Activated CD8-positive, alpha-beta memory T cell treated with anti-CD3 and anti-CD28 coated beads for 48 hours (primary cell): Measurements from ENCODE around the gene PLB1.

Experiments used
- DNase-seq, 3 experiments: peaks; one replicate each; pipeline ENCODE4 v3.0.0-alpha.2; 2020; ENCODE audit warnings: low read depth in 2 of 3, low spot score in 2 of 3

PLB1 gene

GRCh38 chr2:28495551-28496250 is at the start of gene PLB1:
Gene PLB1 (plus strand): TSS chr2:28496060. CDS start chr2:28496115, 55 bp downstream.
- no peak for DNase-seq

GRCh38 chr2:28446531-28446930 is 49.3 kb upstream of the PLB1 start:
- no peak for DNase-seq

- no peak for DNase-seq
These were observed 48.8 kb upstream of the PLB1 start for GRCh38 chr2:28447086-28447485.

- no peak for DNase-seq
These were observed 47.7 kb upstream of the PLB1 start for GRCh38 chr2:28447943-28448792.

GRCh38 chr2:28448793-28449100 is 47.1 kb upstream of the PLB1 start:
- DNase-seq, result no peak

- no peak for DNase-seq
These were observed 46.8 kb upstream of the PLB1 start for GRCh38 chr2:28449126-28449487.

GRCh38 chr2:28449488-28450395 is 46.1 kb upstream of the PLB1 start:
- DNase-seq, result peak; percentile 45 to 72 (median 49)

- DNase-seq, result no peak
These were observed 44.8 kb upstream of the PLB1 start for GRCh38 chr2:28450901-28451565.

- DNase-seq, result no peak
These were observed 43.9 kb upstream of the PLB1 start for GRCh38 chr2:28451793-28452533.

- DNase-seq, result peak; percentile 40 to 88 (median 81)
These were observed 43.3 kb upstream of the PLB1 start for GRCh38 chr2:28452534-28453081.

GRCh38 chr2:28453396-28453795 is 42.5 kb upstream of the PLB1 start:
- DNase-seq, result no peak

- DNase-seq, result no peak
These were observed 41.6 kb upstream of the PLB1 start for GRCh38 chr2:28454016-28454930.

GRCh38 chr2:28457237-28457636 is 38.6 kb upstream of the PLB1 start:
- no peak for DNase-seq

GRCh38 chr2:28461056-28461455 is 34.8 kb upstream of the PLB1 start:
- DNase-seq, result no peak

GRCh38 chr2:28462122-28462521 is 33.7 kb upstream of the PLB1 start:
- DNase-seq, result no peak

- no peak for DNase-seq
These were observed 32.5 kb upstream of the PLB1 start for GRCh38 chr2:28463211-28463816.

- no peak for DNase-seq
These were observed 32.0 kb upstream of the PLB1 start for GRCh38 chr2:28463893-28464292.

- DNase-seq, result no peak
These were observed 30.5 kb upstream of the PLB1 start for GRCh38 chr2:28465148-28465885.
